Mammary epithelial cell (primary cell): ENCODE results near the gene DCHS1.

Experiments
- CTCF ChIP-seq, 2 donors: IDR thresholded peaks in 1 of 2; conservative IDR thresholded peaks in 1 of 2; 2 replicates each; pipeline ENCODE4 v1.5.1; 2011 to 2012; ENCODE audit warnings: inconsistent platforms in 2 of 2, low read length in 2 of 2, mild to moderate bottlenecking in 2 of 2, control low read depth in 1 of 2, low read depth in 1 of 2; ENCODE audit not compliant: insufficient read depth in 1 of 2; ENCODE audit errors: extremely low read depth in 1 of 2
- EZH2 ChIP-seq: IDR thresholded peaks from 2 replicates; pipeline ENCODE4 v1.6.1; 2012; ENCODE audit warnings: low read length, inconsistent platforms, borderline replicate concordance

DNA sequence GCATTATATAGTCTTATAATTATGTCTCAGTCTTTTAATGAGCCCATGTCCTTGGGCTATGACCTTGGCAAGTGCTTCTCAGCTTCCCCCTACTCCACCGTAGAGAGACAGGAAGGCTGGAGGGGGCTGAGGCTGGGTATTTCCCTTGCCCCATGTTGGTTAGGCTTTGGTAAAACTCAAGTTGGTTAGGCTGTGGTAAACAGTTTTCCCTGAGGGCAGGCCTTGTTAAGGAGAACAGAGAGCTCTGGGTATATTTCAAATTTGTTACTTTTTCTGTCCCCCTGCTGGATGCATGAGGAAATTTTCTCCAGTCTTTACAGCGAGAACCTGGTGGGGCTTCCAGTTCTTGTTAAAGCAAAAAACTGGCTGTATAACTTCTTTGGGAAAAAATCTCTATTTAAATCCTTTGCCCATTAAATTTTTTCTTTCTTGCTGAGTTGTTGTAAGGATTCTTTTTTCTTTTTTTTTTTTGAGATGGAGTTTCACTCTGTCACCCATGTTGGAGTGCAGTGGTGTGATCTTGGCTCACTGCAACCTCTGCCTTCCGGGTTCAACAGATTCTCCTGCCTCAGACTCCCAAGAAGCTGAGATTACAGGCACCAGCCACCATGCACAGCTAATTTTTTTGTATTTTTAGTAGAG lies 12.2 kb upstream of the DCHS1 start:
- TF ChIP-seq EZH2 (no peak), CTCF (conservative IDR thresholded peaks at IDR 0.05 in 1 of 2, IDR thresholded peaks at IDR 0.05 in 1 of 2; ENCODE audit: extremely low read depth in 1 of 2, insufficient read depth in 1 of 2, low read depth in 1 of 2, low read length in 2 of 2) (peak; percentile 59 to 61)
